HepG2 (cell line): ENCODE results near the gene SOAT2. TPM values are rescaled to one million over a fixed set of nuclear protein-coding genes. Genes with fewer than 3 reads are reported as not detected.
A peak's percentile ranks its signal among the peaks of the same experiment; 100 is the strongest.

Source experiments
- IRF2 ChIP-seq: IDR thresholded peaks from 2 replicates; pipeline ENCODE4 v1.6.1; 2018; ENCODE audit warnings: missing genetic modification reagents, missing compliant biosample characterization
- NFIC ChIP-seq: IDR thresholded peaks from 2 replicates; pipeline ENCODE4 v1.6.1; 2012; ENCODE audit warnings: mild to moderate bottlenecking, low read length, inconsistent platforms
- NR2F6 ChIP-seq, 2 experiments: IDR thresholded peaks; 2 replicates each; pipeline ENCODE4 v1.6.1; 2016; ENCODE audit warnings: antibody characterized with exemption in 1 of 2, mild to moderate bottlenecking in 1 of 2
- RARA ChIP-seq: IDR thresholded peaks from 2 replicates; pipeline ENCODE4 v1.6.1; 2016; ENCODE audit warnings: missing genetic modification reagents, missing compliant biosample characterization
- RNF2 ChIP-seq: fragments of 450-650 bp; conservative IDR thresholded peaks from 2 replicates; pipeline ENCODE4 v1.6.1; 2016; ENCODE audit warnings: low read depth
- ZNF430 ChIP-seq: sonication (generic); formaldehyde crosslinking; IDR thresholded peaks from 2 replicates; pipeline ENCODE4 v1.9.0; 2021; ENCODE audit warnings: mild to moderate bottlenecking, missing genetic modification reagents
- ZNF567 ChIP-seq: sonication (generic); formaldehyde crosslinking; IDR thresholded peaks from 2 replicates; pipeline ENCODE4 v1.8.1; 2023; ENCODE audit warnings: mild to moderate bottlenecking, missing genetic modification reagents, borderline replicate concordance
- ZNF746 ChIP-seq: sonication (generic); formaldehyde crosslinking; IDR thresholded peaks from 2 replicates; pipeline ENCODE4 v1.8.0; 2022; ENCODE audit warnings: mild to moderate bottlenecking, missing genetic modification reagents
- polyA plus RNA-seq, 8 experiments: library from polyadenylated mRNA; depleted of rRNA in 3 of 8; stranded (reverse) in 7 of 8; unstranded in 1 of 8; fragments of >200 nt; fragmentation: Illumina TruSeq in 4 of 8; extraction: Trizol in 4 of 8; gene quantifications; 2 replicates each; pipeline versions ENCODE4 v1.2.1 to v1.2.3, GENCODE V29; 2011 to 2016; ENCODE audit warnings: low read depth in 4 of 8, missing spikeins in 1 of 8, mixed read lengths in 1 of 8; ENCODE audit not compliant: insufficient read depth in 1 of 8
- total RNA-seq, 5 experiments: library from RNA; depleted of rRNA; stranded (reverse); fragments of >200 nt; fragmentation: Illumina TruSeq; extraction: Trizol; gene quantifications; 2 replicates each; pipeline ENCODE4 v1.2.3, GENCODE V29; 2016; ENCODE audit warnings: low read depth in 1 of 5
- TF ChIP-seq, protein P1 (sequence below): sonication (generic); formaldehyde crosslinking; IDR thresholded peaks from 2 replicates; pipeline ENCODE4 v1.8.0; 2022; ENCODE audit warnings: mild to moderate bottlenecking, missing genetic modification reagents; ENCODE audit not compliant: insufficient replicate concordance
- TF ChIP-seq, protein P2 (sequence below): sonication (generic); formaldehyde crosslinking; IDR thresholded peaks from one replicate; pipeline ENCODE4 v1.5.1; 2020; ENCODE audit warnings: mild to moderate bottlenecking, missing genetic modification reagents; ENCODE audit errors: not compliant biosample characterization
- TF ChIP-seq, protein P3 (sequence below): sonication (generic); formaldehyde crosslinking; IDR thresholded peaks from 2 replicates; pipeline ENCODE4 v1.5.0; 2020; ENCODE audit warnings: missing genetic modification reagents
- TF ChIP-seq, protein P4 (sequence below): sonication (generic); formaldehyde crosslinking; IDR thresholded peaks from 2 replicates; pipeline ENCODE4 v1.4.0; 2020; ENCODE audit warnings: mild to moderate bottlenecking, missing genetic modification reagents
- TF ChIP-seq, protein P5 (sequence below): sonication (generic); formaldehyde crosslinking; IDR thresholded peaks from 2 replicates; pipeline ENCODE4 v1.5.0; 2020; ENCODE audit warnings: mild to moderate bottlenecking, missing genetic modification reagents, borderline replicate concordance

The SOAT2 gene
- total and polyA plus RNA-seq, 2 of the 13 experiments (the other 11 are each of a cell fraction or from before 2014, with no cell fraction given), result 14.9 to 108 TPM

DNA sequence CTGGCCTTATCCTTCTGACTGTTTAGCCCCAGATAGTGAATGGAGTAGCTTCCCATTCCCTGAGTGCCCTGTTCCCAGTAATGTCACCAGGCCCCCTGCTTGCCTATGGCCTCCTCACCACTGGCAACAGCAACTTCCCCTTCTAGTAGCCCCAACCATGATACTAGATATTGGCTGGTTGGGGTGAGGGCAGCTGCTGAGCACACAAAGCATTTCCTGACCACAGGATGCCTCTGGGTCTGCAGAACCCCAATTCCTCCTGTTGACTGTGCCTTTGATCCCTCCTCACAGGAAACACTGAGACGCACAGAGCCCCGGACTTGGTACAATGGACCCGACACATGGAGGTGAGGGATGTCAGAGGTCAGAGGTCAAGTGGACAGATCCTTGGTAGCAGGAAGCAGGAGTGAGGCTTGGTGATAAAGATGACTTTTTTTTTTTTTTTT lies 597 bp downstream of the SOAT2 start (continued):
- TF ChIP-seq, protein P1, sequence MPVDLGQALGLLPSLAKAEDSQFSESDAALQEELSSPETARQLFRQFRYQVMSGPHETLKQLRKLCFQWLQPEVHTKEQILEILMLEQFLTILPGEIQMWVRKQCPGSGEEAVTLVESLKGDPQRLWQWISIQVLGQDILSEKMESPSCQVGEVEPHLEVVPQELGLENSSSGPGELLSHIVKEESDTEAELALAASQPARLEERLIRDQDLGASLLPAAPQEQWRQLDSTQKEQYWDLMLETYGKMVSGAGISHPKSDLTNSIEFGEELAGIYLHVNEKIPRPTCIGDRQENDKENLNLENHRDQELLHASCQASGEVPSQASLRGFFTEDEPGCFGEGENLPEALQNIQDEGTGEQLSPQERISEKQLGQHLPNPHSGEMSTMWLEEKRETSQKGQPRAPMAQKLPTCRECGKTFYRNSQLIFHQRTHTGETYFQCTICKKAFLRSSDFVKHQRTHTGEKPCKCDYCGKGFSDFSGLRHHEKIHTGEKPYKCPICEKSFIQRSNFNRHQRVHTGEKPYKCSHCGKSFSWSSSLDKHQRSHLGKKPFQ (CRISPR knock-in tag), result no peak
- TF ChIP-seq IRF2 (CRISPR knock-in tag) (no peak; the same call in 1 of the 2 replicates), ZNF567 (no peak), ZNF746 (CRISPR knock-in tag) (peak; percentile 61; the same call in 1 of the 2 replicates), ZNF430 (no peak), RNF2 (no peak), NR2F6 (IDR thresholded peaks at IDR 0.05) (peak; percentile 99), NR2F6 (CRISPR knock-in tag; IDR thresholded peaks at IDR 0.05) (peak; percentile 99), NFIC (no peak), RARA (peak; percentile 96)
- TF ChIP-seq, protein P2, sequence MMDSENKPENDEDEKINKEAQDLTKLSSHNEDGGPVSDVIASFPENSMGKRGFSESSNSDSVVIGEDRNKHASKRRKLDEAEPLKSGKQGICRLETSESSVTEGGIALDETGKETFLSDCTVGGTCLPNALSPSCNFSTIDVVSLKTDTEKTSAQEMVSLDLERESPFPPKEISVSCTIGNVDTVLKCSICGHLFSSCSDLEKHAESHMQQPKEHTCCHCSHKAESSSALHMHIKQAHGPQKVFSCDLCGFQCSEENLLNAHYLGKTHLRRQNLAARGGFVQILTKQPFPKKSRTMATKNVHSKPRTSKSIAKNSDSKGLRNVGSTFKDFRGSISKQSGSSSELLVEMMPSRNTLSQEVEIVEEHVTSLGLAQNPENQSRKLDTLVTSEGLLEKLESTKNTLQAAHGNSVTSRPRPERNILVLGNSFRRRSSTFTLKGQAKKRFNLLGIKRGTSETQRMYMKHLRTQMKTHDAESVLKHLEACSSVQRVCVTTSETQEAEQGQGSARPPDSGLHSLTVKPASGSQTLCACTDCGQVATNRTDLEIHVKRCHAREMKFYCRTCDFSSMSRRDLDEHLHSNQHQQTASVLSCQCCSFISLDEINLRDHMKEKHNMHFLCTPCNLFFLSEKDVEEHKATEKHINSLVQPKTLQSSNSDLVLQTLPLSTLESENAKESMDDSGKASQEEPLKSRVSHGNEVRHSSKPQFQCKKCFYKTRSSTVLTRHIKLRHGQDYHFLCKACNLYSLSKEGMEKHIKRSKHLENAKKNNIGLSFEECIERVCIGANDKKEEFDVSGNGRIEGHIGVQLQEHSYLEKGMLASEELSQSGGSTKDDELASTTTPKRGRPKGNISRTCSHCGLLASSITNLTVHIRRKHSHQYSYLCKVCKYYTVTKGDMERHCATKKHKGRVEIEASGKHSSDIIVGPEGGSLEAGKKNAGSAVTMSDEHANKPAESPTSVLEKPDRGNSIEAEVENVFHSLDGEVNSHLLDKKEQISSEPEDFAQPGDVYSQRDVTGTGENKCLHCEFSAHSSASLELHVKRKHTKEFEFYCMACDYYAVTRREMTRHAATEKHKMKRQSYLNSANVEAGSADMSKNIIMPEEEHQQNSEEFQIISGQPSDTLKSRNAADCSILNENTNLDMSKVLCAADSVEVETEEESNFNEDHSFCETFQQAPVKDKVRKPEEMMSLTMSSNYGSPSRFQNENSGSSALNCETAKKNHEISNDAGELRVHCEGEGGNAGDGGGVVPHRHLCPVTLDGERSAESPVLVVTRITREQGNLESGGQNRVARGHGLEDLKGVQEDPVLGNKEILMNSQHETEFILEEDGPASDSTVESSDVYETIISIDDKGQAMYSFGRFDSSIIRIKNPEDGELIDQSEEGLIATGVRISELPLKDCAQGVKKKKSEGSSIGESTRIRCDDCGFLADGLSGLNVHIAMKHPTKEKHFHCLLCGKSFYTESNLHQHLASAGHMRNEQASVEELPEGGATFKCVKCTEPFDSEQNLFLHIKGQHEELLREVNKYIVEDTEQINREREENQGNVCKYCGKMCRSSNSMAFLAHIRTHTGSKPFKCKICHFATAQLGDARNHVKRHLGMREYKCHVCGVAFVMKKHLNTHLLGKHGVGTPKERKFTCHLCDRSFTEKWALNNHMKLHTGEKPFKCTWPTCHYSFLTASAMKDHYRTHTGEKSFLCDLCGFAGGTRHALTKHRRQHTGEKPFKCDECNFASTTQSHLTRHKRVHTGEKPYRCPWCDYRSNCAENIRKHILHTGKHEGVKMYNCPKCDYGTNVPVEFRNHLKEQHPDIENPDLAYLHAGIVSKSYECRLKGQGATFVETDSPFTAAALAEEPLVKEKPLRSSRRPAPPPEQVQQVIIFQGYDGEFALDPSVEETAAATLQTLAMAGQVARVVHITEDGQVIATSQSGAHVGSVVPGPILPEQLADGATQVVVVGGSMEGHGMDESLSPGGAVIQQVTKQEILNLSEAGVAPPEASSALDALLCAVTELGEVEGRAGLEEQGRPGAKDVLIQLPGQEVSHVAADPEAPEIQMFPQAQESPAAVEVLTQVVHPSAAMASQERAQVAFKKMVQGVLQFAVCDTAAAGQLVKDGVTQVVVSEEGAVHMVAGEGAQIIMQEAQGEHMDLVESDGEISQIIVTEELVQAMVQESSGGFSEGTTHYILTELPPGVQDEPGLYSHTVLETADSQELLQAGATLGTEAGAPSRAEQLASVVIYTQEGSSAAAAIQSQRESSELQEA (CRISPR knock-in tag), result no peak
- TF ChIP-seq, protein P3, sequence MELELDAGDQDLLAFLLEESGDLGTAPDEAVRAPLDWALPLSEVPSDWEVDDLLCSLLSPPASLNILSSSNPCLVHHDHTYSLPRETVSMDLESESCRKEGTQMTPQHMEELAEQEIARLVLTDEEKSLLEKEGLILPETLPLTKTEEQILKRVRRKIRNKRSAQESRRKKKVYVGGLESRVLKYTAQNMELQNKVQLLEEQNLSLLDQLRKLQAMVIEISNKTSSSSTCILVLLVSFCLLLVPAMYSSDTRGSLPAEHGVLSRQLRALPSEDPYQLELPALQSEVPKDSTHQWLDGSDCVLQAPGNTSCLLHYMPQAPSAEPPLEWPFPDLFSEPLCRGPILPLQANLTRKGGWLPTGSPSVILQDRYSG, result no peak
- TF ChIP-seq, protein P4, sequence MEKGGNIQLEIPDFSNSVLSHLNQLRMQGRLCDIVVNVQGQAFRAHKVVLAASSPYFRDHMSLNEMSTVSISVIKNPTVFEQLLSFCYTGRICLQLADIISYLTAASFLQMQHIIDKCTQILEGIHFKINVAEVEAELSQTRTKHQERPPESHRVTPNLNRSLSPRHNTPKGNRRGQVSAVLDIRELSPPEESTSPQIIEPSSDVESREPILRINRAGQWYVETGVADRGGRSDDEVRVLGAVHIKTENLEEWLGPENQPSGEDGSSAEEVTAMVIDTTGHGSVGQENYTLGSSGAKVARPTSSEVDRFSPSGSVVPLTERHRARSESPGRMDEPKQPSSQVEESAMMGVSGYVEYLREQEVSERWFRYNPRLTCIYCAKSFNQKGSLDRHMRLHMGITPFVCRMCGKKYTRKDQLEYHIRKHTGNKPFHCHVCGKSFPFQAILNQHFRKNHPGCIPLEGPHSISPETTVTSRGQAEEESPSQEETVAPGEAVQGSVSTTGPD (CRISPR knock-in tag), result no peak
- TF ChIP-seq, protein P5, sequence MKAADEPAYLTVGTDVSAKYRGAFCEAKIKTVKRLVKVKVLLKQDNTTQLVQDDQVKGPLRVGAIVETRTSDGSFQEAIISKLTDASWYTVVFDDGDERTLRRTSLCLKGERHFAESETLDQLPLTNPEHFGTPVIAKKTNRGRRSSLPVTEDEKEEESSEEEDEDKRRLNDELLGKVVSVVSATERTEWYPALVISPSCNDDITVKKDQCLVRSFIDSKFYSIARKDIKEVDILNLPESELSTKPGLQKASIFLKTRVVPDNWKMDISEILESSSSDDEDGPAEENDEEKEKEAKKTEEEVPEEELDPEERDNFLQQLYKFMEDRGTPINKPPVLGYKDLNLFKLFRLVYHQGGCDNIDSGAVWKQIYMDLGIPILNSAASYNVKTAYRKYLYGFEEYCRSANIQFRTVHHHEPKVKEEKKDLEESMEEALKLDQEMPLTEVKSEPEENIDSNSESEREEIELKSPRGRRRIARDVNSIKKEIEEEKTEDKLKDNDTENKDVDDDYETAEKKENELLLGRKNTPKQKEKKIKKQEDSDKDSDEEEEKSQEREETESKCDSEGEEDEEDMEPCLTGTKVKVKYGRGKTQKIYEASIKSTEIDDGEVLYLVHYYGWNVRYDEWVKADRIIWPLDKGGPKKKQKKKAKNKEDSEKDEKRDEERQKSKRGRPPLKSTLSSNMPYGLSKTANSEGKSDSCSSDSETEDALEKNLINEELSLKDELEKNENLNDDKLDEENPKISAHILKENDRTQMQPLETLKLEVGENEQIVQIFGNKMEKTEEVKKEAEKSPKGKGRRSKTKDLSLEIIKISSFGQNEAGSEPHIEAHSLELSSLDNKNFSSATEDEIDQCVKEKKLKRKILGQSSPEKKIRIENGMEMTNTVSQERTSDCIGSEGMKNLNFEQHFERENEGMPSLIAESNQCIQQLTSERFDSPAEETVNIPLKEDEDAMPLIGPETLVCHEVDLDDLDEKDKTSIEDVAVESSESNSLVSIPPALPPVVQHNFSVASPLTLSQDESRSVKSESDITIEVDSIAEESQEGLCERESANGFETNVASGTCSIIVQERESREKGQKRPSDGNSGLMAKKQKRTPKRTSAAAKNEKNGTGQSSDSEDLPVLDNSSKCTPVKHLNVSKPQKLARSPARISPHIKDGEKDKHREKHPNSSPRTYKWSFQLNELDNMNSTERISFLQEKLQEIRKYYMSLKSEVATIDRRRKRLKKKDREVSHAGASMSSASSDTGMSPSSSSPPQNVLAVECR (CRISPR knock-in tag), result no peak; the same call in 1 of the 2 replicates
